HCT116 (cell line): ENCODE data around the gene SPTSSA. TPM values are rescaled to one million over a fixed set of nuclear protein-coding genes. Genes with fewer than 3 reads are reported as not detected.

ENCODE experiments used
- ATAC-seq: fragments of 200-7000 bp; cut with Tn5 transposase; 2 replicates; pipeline ENCODE4 v1.9.1; 2020; ENCODE audit warnings: mild to moderate bottlenecking, moderate library complexity
- BruUV-seq: library from RNA; stranded (reverse); fragments of 400-500 nt; replicated peaks from 2 replicates; lab custom pipeline; 2021; lab: Mats Ljungman, UMichigan
- CTCF ChIA-PET: fragments of 300-600 bp; sonication (Branson Sonifier 250); formaldehyde crosslinking; loops from one replicate; lab custom pipeline; 2021; ENCODE audit warnings: antibody characterized with exemption; lab: Charles Lee
- POLR2A ChIA-PET: fragments of 300-600, 350-600 bp; sonication (Branson Sonifier 250); formaldehyde crosslinking; loops from one replicate; lab custom pipeline; 2021; ENCODE audit warnings: antibody characterized with exemption; lab: Charles Lee
- RAD21 ChIA-PET, 2 experiments: fragments of 300-600 bp; sonication (Branson Sonifier 250); formaldehyde crosslinking; loops; one replicate each; lab custom pipeline; 2023; ENCODE audit warnings: low total read pairs in 2 of 2; ENCODE audit not compliant: uncharacterized antibody in 2 of 2, unreplicated experiment in 2 of 2, low non-redundant PET in 1 of 2; lab: Charles Lee
- DNase-seq: peaks from one replicate; pipeline ENCODE4 v3.0.0-alpha.2; 2010; ENCODE audit warnings: low read depth, low spot score
- H2AFZ ChIP-seq: fragments of 200-600 bp; shearing (Covaris generic), sonication (generic); 2 replicates; pipeline ENCODE4 v1.6.1; 2017; ENCODE audit warnings: low read depth, mixed run types, mixed read lengths, antibody characterized with exemption, low read length; ENCODE audit not compliant: poor library complexity, severe bottlenecking
- H3K27ac ChIP-seq: 2 replicates; pipeline ENCODE4 v1.5.1; 2012; ENCODE audit warnings: low read depth, low read length
- H3K27me3 ChIP-seq: fragments of 200-600 bp; sonication (generic); 2 replicates; pipeline ENCODE4 v1.6.1; 2016; ENCODE audit warnings: mixed run types, low read length, mixed read lengths; ENCODE audit not compliant: insufficient read depth
- H3K36me3 ChIP-seq, 2 experiments: fragments of 200-500 bp in 1 of 2; fragments of 200-600 bp in 1 of 2; sonication (Bioruptor generic) in 1 of 2; sonication (generic) in 1 of 2; 2 replicates each; pipeline versions ENCODE4 v1.5.1 to v1.6.1; 2014 to 2016; ENCODE audit warnings: low read length in 2 of 2, inconsistent platforms in 1 of 2, mixed read lengths in 1 of 2, mixed run types in 1 of 2; ENCODE audit not compliant: insufficient read depth in 2 of 2, control insufficient read depth in 1 of 2
- H3K4me1 ChIP-seq, 2 experiments: fragments of 200-600 bp in 1 of 2; sonication (generic) in 1 of 2; 2 replicates each; pipeline versions ENCODE4 v1.5.1 to v1.6.1; 2012 to 2017; ENCODE audit warnings: low read length in 2 of 2, inconsistent platforms in 1 of 2, mild to moderate bottlenecking in 1 of 2, mixed read lengths in 1 of 2, mixed run types in 1 of 2, moderate library complexity in 1 of 2; ENCODE audit not compliant: insufficient read depth in 2 of 2, control insufficient read depth in 1 of 2
- H3K4me2 ChIP-seq: fragments of 200-600 bp; sonication (generic); 2 replicates; pipeline ENCODE4 v1.6.1; 2017; ENCODE audit warnings: mixed run types, low read length, mixed read lengths
- H3K4me3 ChIP-seq, 2 experiments: fragments of 200-600 bp in 1 of 2; sonication (generic) in 1 of 2; replicated peaks in 1 of 2; 2 replicates each; pipeline ENCODE4 v1.5.1; 2011 to 2016; ENCODE audit warnings: low read length in 2 of 2, control low read depth in 1 of 2, low read depth in 1 of 2, mild to moderate bottlenecking in 1 of 2, mixed read lengths in 1 of 2, mixed run types in 1 of 2
- H3K79me2 ChIP-seq: fragments of 200-600 bp; sonication (generic); 2 replicates; pipeline ENCODE4 v1.6.1; 2017; ENCODE audit warnings: mild to moderate bottlenecking, mixed run types, low read length, moderate library complexity, mixed read lengths; ENCODE audit not compliant: insufficient read depth
- H3K9ac ChIP-seq: fragments of 200-600 bp; sonication (generic); 2 replicates; pipeline ENCODE4 v1.6.1; 2016; ENCODE audit warnings: low read length, mixed read lengths
- H3K9me2 ChIP-seq: fragments of 200-600 bp; sonication (generic), shearing (Covaris generic); 2 replicates; pipeline ENCODE4 v1.6.1; 2017; ENCODE audit warnings: mixed run types, mild to moderate bottlenecking, moderate library complexity; ENCODE audit not compliant: insufficient read depth
- H3K9me3 ChIP-seq, 2 experiments: fragments of 200-500 bp in 1 of 2; fragments of 200-600 bp in 1 of 2; sonication (Bioruptor generic) in 1 of 2; sonication (generic) in 1 of 2; 2 replicates each; pipeline ENCODE4 v1.6.1; 2014 to 2017; ENCODE audit warnings: low read length in 2 of 2, mixed read lengths in 2 of 2, inconsistent platforms in 1 of 2, low read depth in 1 of 2, mild to moderate bottlenecking in 1 of 2, mixed run types in 1 of 2, moderate library complexity in 1 of 2; ENCODE audit not compliant: control insufficient read depth in 1 of 2, insufficient read depth in 1 of 2
- H4K20me1 ChIP-seq: fragments of 200-600 bp; sonication (generic), shearing (Covaris generic); 2 replicates; pipeline ENCODE4 v1.6.1; 2017; ENCODE audit warnings: mixed run types, mild to moderate bottlenecking, moderate library complexity; ENCODE audit not compliant: insufficient read depth
- CEBPB ChIP-seq: IDR thresholded peaks from 2 replicates; pipeline ENCODE4 v1.6.1; 2012; ENCODE audit warnings: low read depth
- ELF1 ChIP-seq: IDR thresholded peaks from 2 replicates; pipeline ENCODE4 v1.6.1; 2012; ENCODE audit warnings: low read depth, borderline replicate concordance
- EZH2phosphoT487 ChIP-seq: fragments of 200-600 bp; IDR thresholded peaks from 2 replicates; pipeline ENCODE4 v1.6.1; 2018; ENCODE audit warnings: antibody characterized with exemption, borderline replicate concordance
- FOSL1 ChIP-seq: IDR thresholded peaks from 2 replicates; pipeline ENCODE4 v1.6.1; 2012; ENCODE audit warnings: low read depth
- JUND ChIP-seq: IDR thresholded peaks from 2 replicates; pipeline ENCODE4 v1.6.1; 2012
- POLR2AphosphoS5 ChIP-seq: IDR thresholded peaks from 2 replicates; pipeline ENCODE4 v1.6.1; 2011; ENCODE audit warnings: mild to moderate bottlenecking, low read depth, low read length, moderate library complexity
- SP1 ChIP-seq: IDR thresholded peaks from 2 replicates; pipeline ENCODE4 v1.6.1; 2012; ENCODE audit warnings: low read depth
- SRF ChIP-seq: IDR thresholded peaks from 2 replicates; pipeline ENCODE4 v1.6.1; 2012; ENCODE audit warnings: low read depth
- TCF7L2 ChIP-seq: IDR thresholded peaks from 2 replicates; pipeline ENCODE4 v1.7.0; 2011; ENCODE audit warnings: borderline replicate concordance, inconsistent platforms; ENCODE audit not compliant: insufficient read depth, insufficient read length; ENCODE audit errors: extremely low read depth
- ZFX ChIP-seq: fragments of 450-650 bp; IDR thresholded peaks from 2 replicates; pipeline ENCODE4 v1.6.1; 2017
- ZNF274 ChIP-seq: fragments of 200-500 bp; sonication (Bioruptor generic); IDR thresholded peaks from 2 replicates; pipeline ENCODE4 v1.6.1; 2014; ENCODE audit warnings: mild to moderate bottlenecking, low read depth, low read length, inconsistent platforms
- intact Hi-C: fragments of 100-400 bp; cut with micrococcal nuclease; formaldehyde crosslinking; loops from 2 replicates; pipeline ENCODE4 v1.10.0; 2022
- total RNA-seq: library from RNA; stranded (reverse); gene quantifications from one replicate; pipeline ENCODE4 v1.2.1, GENCODE V29; 2021; ENCODE audit not compliant: unreplicated experiment

SPTSSA gene
- total RNA-seq, 1 experiment from 2014 or later: 17.0 TPM

DNA sequence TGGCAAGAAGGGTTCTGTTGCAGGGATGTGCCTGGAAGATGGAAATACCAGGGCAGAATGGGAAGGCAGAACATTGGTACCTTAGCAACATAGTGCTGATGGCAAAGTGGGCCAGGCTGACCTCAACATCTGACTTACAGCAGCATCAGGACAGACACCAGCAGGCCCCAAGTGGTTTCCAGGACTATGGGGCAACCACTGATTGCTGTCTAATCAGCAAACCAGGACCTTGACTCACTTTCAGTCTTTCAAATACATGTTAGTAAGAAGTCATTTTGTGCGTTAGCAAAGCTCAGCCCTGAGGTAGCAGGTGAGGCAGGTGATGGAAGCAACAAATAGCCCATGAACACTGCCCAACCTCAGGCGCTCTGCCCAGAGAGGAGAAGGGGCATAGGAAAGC lies 4.7 kb upstream of the SPTSSA start:
- BruUV-seq: no TSS peak
- Histone ChIP-seq H3K4me2 (no peak overlapping the region), H3K27me3 (no peaks in the 10 kb centered on the region), H3K4me1 (peaks cover 3 to 9% of the 10 kb centered on the region in 2 experiments; a peak in 2 of 4 replicates), H3K27ac (no peak overlapping the region), H3K4me3 (no peak overlapping the region), H2AFZ (no peak overlapping the region), H3K9ac (no peak overlapping the region), H3K79me2 (peaks cover under 1% of the 10 kb centered on the region; the same call in 1 of the 2 replicates), H3K36me3 (no peaks in the 10 kb centered on the region), H3K9me2 (no peaks in the 10 kb centered on the region), H4K20me1 (no peaks in the 10 kb centered on the region), H3K9me3 (no peaks in the 10 kb centered on the region)
- TF ChIP-seq POLR2AphosphoS5 (no peak), ZFX (no peak), ZNF274 (no peak), SRF (no peak)
- POLR2A ChIA-PET: no interaction called here
- intact Hi-C loops: no loop called here
- DNase-seq (no peak), ATAC-seq (no peak)
- CTCF ChIA-PET: no interaction called here
- RAD21 ChIA-PET: no interaction called here

DNA sequence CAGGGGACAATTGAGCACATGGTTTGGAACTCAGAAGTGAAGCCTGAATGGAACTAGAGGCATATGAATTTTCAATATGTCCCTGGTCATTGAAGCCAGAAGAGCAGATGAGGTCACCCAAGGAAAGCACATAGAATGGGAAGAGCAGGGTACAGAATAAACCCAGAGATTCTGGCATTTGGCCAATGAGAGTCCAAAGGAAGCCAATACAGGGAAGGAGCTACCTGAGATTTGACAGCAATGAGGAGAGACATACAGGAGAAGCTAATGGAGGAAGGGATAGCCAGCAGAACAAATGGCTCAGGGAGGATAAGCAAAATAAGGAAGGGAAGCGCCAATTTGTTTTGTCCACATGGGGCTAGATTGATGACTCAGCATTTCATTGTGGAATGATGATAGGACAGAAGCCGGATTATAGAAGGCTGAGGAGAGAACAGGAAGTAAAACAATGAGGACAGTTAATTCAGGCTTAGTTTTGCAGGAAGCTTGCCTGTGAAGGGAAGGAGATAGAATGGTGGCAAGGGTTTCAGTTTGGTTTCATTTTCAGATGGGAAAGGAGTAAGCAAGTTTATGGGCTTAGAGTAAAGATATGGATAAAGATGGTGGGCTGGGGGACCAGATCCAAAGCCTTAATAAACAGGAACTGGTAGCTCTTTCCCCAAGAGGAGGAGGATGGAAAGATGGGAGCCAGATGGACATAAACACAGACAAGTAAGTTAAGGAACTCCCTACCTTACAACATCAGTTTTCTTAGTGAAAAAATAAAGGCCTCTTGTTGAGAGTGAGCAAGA lies 3.2 kb upstream of the SPTSSA start:
- Histone ChIP-seq H3K27me3 (no peaks in the 10 kb centered on the region), H3K4me2 (no peak overlapping the region), H3K4me1 (peaks cover 5 to 21% of the 10 kb centered on the region in 2 experiments; a peak in 3 of 4 replicates), H3K27ac (no peak overlapping the region), H3K79me2 (peaks cover 15% of the 10 kb centered on the region), H3K9me2 (no peaks in the 10 kb centered on the region), H2AFZ (no peak overlapping the region), H3K36me3 (no peaks in the 10 kb centered on the region), H4K20me1 (peaks cover 3% of the 10 kb centered on the region; the same call in 1 of the 2 replicates), H3K4me3 (no peak overlapping the region), H3K9me3 (no peaks in the 10 kb centered on the region), H3K9ac (no peak overlapping the region)
- POLR2A ChIA-PET: interaction anchor here (0.7 kb wide), 1 partner anchor 32 kb away, joined by 3 read pairs; no protein-coding TSS in a partner anchor
- BruUV-seq: no TSS peak
- ATAC-seq (no peak), DNase-seq (no peak)
- intact Hi-C loops: no loop called here
- RAD21 ChIA-PET: no interaction called here
- TF ChIP-seq JUND (no peak), CEBPB (no peak), TCF7L2 (no peak), EZH2phosphoT487 (no peak), ZFX (no peak), SP1 (no peak), ELF1 (no peak), FOSL1 (no peak)
- CTCF ChIA-PET: no interaction called here
